Heart left ventricle (tissue), 13 donors: ENCODE results near the gene FANCG.

Experiments used
- CTCF ChIP-seq, 12 donors: fragments of 200-600 bp; sonication (generic) in 4 of 12; IDR thresholded peaks; one replicate each; pipeline versions ENCODE4 v1.5.0 to v1.8.0; 2018 to 2022; ENCODE audit warnings: antibody characterized with exemption in 12 of 12, mild to moderate bottlenecking in 5 of 12
- POLR2A ChIP-seq, 2 donors: fragments of 450-650 bp; IDR thresholded peaks; one replicate each; pipeline ENCODE4 v1.6.1; 2017; ENCODE audit warnings: antibody characterized with exemption in 2 of 2, mild to moderate bottlenecking in 2 of 2, moderate library complexity in 2 of 2
- donor health status: ischemic (EF 13 %, LVEDD 7.1; RV severe dilation, severe dysfunction).
- donor health status: DM: no; HTN: yes; CAD: no.
- donor health status: DM: no; HTN: no; CAD: no.
- donor health status: ischemic (EF 25% LVEDD 6.9; RV normal size, moderate dysfunction).
- donor health status: ischemic (EF 25% LVEDD 5.7; RV mildly dilated, moderate dysfunction).
- donor health status: ischemic (EF 35%, LVEDD 5.7; RV mildly dilated, moderate dysfunction).
- donor health status: nonischemic (EF 11% LVEDD 7.7; RV severe dilation, severe dysfunction).
- donor health status: DM: yes; HTN: yes; CAD: no.
- donor health status: PGD.
- donor health status: ischemic (EF 29% LVEDD 5.4; RV normal size, mild dysfunction).
- donor health status: nonischemic (EF 23%, LVEDD 6.1; RV moderate dilation, normal function).

DNA sequence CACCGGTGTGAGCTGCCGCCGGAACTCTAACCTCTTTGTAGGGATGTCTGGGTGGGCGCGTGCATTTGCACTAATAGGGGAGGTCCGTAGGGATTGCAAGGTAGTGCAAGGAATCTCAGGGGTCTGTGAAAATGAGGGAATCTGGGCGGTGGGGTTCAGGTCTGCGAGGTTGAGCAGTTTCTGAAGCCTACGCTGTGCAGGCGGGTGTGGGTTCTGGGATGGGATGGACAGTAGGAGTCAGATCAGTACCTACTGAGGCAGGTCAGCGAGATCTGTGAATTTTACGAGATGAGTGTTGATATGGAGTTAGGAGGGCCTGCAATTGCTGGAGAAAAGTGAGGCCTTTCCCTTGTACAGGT lies 36.8 kb upstream of the FANCG start:
- TF ChIP-seq CTCF (IDR thresholded peaks at IDR 0.05): no peak
- no peak for TF ChIP-seq POLR2A (IDR thresholded peaks at IDR 0.05)
